Upper lobe of left lung (tissue), 6 donors: Measurements from ENCODE around the gene PLB1. TPM values are rescaled to one million over a fixed set of nuclear protein-coding genes. Genes with fewer than 3 reads are reported as not detected.
"Not testable (repeated sequence)": the region's sequence is repeated elsewhere in the genome, so short reads cannot be mapped to it uniquely, and the experiment has no call there.

ENCODE experiments used
- ATAC-seq, 2 donors: fragments of 200-7000 bp; cut with Tn5 transposase; one replicate each; pipeline ENCODE4 v1.9.1; 2022; ENCODE audit warnings: mild to moderate bottlenecking in 2 of 2, moderate library complexity in 2 of 2; ENCODE audit not compliant: low FRiP score in 2 of 2
- DNase-seq, 2 donors: peaks; one replicate each; pipeline ENCODE4 v3.0.0-alpha.2; 2019 to 2020
- H3K27ac ChIP-seq, 4 donors: fragments of 200-600 bp; sonication (generic); one replicate each; pipeline ENCODE4 v1.5.1; 2016 to 2019
- H3K27me3 ChIP-seq, 4 donors: fragments of 200-600 bp; sonication (generic); one replicate each; pipeline ENCODE4 v1.5.1; 2017 to 2019
- H3K36me3 ChIP-seq, 4 donors: fragments of 200-600 bp; sonication (generic); one replicate each; pipeline ENCODE4 v1.5.1; 2016 to 2019
- H3K4me1 ChIP-seq, 4 donors: fragments of 200-600 bp; sonication (generic); one replicate each; pipeline ENCODE4 v1.5.1; 2018 to 2019
- H3K4me3 ChIP-seq, 4 donors: fragments of 200-600 bp; sonication (generic); one replicate each; pipeline ENCODE4 v1.5.1; 2017 to 2019; ENCODE audit warnings: mild to moderate bottlenecking in 2 of 4, moderate library complexity in 1 of 4
- H3K9me3 ChIP-seq, 4 donors: fragments of 200-600 bp; sonication (generic); one replicate each; pipeline ENCODE4 v1.5.1; 2018 to 2019
- CTCF ChIP-seq, 6 experiments: fragments of 450-650 bp in 4 of 6; fragments of 200-600 bp in 2 of 6; sonication (generic) in 2 of 6; IDR thresholded peaks; one replicate each; pipeline ENCODE4 v1.5.1; 2016 to 2019; ENCODE audit warnings: antibody characterized with exemption in 6 of 6
- EP300 ChIP-seq, 4 donors: sonication (generic); formaldehyde crosslinking; IDR thresholded peaks; one replicate each; pipeline ENCODE4 v1.5.1; 2017; ENCODE audit warnings: antibody characterized with exemption in 4 of 4, control low read depth in 2 of 4
- POLR2A ChIP-seq, 4 donors: fragments of 450-650 bp; IDR thresholded peaks; one replicate each; pipeline ENCODE4 v1.5.1; 2016 to 2017; ENCODE audit warnings: antibody characterized with exemption in 4 of 4, mild to moderate bottlenecking in 2 of 4
- POLR2AphosphoS5 ChIP-seq, 2 donors: sonication (generic); formaldehyde crosslinking; IDR thresholded peaks; one replicate each; pipeline ENCODE4 v1.5.1; 2017; ENCODE audit warnings: antibody characterized with exemption in 2 of 2
- WGBS, 2 donors: methylation state at CpG; one replicate each; pipeline ENCODE4 v1.1.5; 2017 to 2018; 5-methylcytosine and 5-hydroxymethylcytosine counted together
- total RNA-seq, 6 donors: library from RNA; depleted of rRNA in 4 of 6; stranded (reverse); fragments of >200 nt in 4 of 6; gene quantifications; one replicate each; pipeline versions ENCODE4 v1.1.0 to v1.2.1, GENCODE V29; 2016 to 2021
- donor health status: DM: no; HTN: no; CAD: no; lungs with moderate emphysema.
- donor health status: DM: no; HTN: yes; CAD: no; lungs with severe emphysema.

PLB1 gene
- total RNA-seq, 6 donors from 2014 or later = 3.1 to 9.1 (median 5.4) TPM

GRCh38 chr2:28471214-28471613 is 24.6 kb upstream of the PLB1 start:
- WGBS, 2 donors = 81 to 88% methylated on average over 5 of the region's 5 CpGs
- Histone ChIP-seq H3K4me3 (no peak overlapping the region), H3K9me3 (no peaks in the 10 kb centered on the region), H3K27ac (no peak overlapping the region), H3K36me3 (no peaks in the 10 kb centered on the region), H3K27me3 (no peaks in the 10 kb centered on the region), H3K4me1 (peaks cover 0 to 6% (median 2%) of the 10 kb centered on the region in 4 donors)
- no peak for DNase-seq
- TF ChIP-seq EP300 (IDR thresholded peaks at IDR 0.05) (no peak), CTCF (IDR thresholded peaks at IDR 0.05) (no peak), POLR2AphosphoS5 (IDR thresholded peaks at IDR 0.05) (no peak), POLR2A (IDR thresholded peaks at IDR 0.05) (no peak)
- ATAC-seq = peak; percentile 30 to 52

DNA sequence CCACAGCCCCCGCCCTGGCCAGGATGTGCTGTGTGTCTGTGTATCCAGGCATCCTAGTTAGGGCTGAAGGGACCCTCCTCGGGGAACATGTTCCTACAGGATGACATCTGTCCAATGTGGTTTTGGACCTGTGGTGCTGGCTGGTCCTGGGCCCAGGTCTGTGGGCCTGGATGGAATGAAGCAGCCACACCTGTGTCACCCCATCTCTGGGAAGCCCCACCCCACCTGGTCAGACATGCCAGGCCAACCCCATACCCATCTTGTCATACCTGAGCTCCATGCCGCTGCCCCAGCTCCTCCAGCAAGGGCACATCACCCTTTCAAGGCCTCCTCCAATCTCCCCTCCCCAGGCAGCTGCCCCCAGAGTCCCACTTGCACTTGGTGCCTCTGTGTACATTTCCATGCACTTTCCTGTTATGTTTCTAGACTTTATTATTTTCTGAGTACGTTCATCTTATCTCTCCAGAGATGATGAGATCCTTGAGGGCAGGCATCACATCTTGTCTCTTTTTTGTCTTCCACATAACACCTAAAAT is 24.1 kb upstream of the PLB1 start:
- Histone ChIP-seq H3K9me3 (no peaks in the 10 kb centered on the region), H3K27me3 (no peaks in the 10 kb centered on the region), H3K4me1 (peaks cover 0 to 6% (median 2%) of the 10 kb centered on the region in 4 donors), H3K4me3 (no peak overlapping the region), H3K27ac (no peak overlapping the region), H3K36me3 (no peaks in the 10 kb centered on the region)
- 81 to 91% methylated on average over 4 of the region's 4 CpGs for WGBS, 2 donors
- DNase-seq (no peak), ATAC-seq (peak in 1 of 2 donors; percentile 39)
- no peak for TF ChIP-seq POLR2AphosphoS5 (IDR thresholded peaks at IDR 0.05)
- no peak for TF ChIP-seq CTCF (IDR thresholded peaks at IDR 0.05)
- no peak for TF ChIP-seq EP300 (IDR thresholded peaks at IDR 0.05)
- no peak for TF ChIP-seq POLR2A (IDR thresholded peaks at IDR 0.05)

GRCh38 chr2:28472641-28473040 is 23.2 kb upstream of the PLB1 start:
- H3K36me3 ChIP-seq, ATAC-seq, H3K4me3 ChIP-seq, H3K4me1 ChIP-seq, H3K27me3 ChIP-seq, H3K27ac ChIP-seq, H3K9me3 ChIP-seq: not testable (repeated sequence)
- WGBS, 2 donors = 92 to 96% methylated on average over 5 to 20 of the region's 20 CpGs
- DNase-seq = peak in 1 of 2 donors; percentile 73

DNA sequence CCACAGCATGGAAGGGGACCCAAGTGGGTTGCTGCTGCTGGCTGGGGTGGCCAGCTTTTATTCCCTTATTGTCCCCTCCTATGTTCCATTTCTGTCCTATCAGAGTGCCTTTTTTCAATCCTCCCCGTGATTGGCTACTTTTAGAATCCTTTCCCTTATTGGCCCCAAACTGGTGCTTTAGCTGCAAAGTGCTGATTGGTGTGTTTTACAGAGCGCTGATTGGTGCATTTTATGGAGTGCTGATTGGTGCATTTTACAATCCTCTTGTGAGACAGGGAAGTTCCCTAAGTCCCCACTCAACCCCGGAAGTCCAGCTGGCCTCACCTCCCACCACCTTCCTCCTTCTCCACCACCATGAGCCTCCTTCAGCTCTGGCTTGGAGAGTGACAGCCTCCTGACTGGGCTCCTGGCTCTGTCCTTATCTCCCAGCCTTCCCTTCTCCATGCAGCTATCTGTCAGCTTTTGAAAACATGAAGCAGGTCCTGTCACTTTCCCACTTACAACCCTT is 20.7 kb upstream of the PLB1 start:
- Histone ChIP-seq H3K27me3 (no peaks in the 10 kb centered on the region), H3K4me3 (no peak overlapping the region), H3K4me1 (no peaks in the 10 kb centered on the region), H3K36me3 (no peaks in the 10 kb centered on the region), H3K27ac (no peak overlapping the region), H3K9me3 (no peaks in the 10 kb centered on the region)
- ATAC-seq (no peak), DNase-seq (no peak)
- TF ChIP-seq EP300 (IDR thresholded peaks at IDR 0.05) (no peak), POLR2AphosphoS5 (IDR thresholded peaks at IDR 0.05) (no peak), CTCF (IDR thresholded peaks at IDR 0.05) (no peak), POLR2A (IDR thresholded peaks at IDR 0.05) (no peak)
- 84 to 92% methylated on average over 3 of the region's 3 CpGs for WGBS, 2 donors

GRCh38 chr2:28477087-28477486 is 18.8 kb upstream of the PLB1 start:
- no peaks in the 10 kb centered on the region for H3K27me3 ChIP-seq
- H3K27ac ChIP-seq = no peak overlapping the region
- no peaks in the 10 kb centered on the region for H3K36me3 ChIP-seq
- 79 to 97% methylated on average over 2 of the region's 2 CpGs for WGBS, 2 donors
- TF ChIP-seq EP300 (IDR thresholded peaks at IDR 0.05) (no peak), POLR2A (IDR thresholded peaks at IDR 0.05) (no peak), POLR2AphosphoS5 (IDR thresholded peaks at IDR 0.05) (no peak), CTCF (IDR thresholded peaks at IDR 0.05) (no peak)
- no peaks in the 10 kb centered on the region for H3K9me3 ChIP-seq
- no peak overlapping the region for H3K4me3 ChIP-seq
- no peaks in the 10 kb centered on the region for H3K4me1 ChIP-seq
- ATAC-seq (no peak), DNase-seq (no peak)
